Measurements from ENCODE around the gene SMAD5.

Gene SMAD5

DNA sequence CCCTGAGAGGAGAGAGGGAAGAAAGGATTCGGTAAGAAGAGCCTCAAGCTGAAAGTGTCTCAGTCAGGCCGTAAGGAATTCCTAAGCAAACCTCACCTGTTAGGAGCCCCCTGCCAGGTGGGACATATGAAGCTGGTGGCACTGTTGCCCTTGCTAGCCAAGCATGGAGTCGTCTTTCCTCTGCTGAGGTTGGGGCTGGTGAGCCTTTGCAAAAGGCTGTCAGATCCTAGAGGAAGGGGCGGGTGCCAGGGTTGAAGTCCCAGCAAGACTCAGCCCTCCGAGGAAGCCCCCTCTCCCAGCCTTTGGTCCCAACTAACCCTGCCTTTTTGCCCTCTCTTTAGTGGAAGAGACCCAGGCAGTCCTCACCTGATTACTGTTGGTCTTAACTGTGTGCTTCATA, 65.8 kb downstream of the SMAD5 start:
- DNase-seq, result no peak

DNA sequence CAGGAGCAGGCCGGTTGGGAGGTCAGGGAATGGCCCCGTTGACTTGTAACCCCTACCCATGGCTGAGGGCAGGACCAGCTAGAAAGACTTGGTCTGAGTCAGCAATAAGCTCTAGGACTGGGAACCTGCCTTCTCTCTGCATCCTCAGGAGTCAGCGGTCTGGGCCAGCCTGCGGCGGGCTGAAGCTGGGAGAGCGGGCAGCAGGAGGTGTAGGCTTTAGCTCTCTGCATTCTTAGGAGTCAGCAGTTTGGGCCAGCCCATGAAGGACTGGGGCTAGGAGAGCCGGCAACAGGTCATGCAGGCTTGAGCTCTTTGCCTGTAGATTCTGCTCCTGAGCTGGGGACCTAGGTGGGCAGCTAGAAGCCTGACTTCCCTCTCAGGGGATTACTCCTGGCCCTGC, 66.8 kb downstream of the SMAD5 start:
- no peak for DNase-seq

DNA sequence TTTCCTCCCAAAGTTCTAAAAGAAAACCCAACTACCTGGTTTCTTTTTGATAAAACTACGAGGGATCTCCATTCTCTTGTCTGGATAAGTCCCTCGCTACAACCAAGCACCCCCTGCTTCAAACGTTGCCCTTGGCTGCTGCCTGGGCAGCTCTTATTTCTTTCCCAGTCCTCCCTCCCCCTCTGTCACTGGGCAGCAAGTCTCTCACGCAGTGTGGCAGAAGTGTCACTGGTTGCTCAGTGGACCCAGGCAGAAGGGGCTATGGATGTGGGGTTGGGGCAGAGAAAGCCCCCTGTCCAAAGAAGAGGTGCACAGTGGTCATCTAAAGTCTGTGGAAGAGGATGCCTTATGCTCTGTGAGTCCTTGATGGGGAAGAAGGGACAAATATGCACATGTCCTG, 67.5 kb downstream of the SMAD5 start:
- no peak for DNase-seq

DNA sequence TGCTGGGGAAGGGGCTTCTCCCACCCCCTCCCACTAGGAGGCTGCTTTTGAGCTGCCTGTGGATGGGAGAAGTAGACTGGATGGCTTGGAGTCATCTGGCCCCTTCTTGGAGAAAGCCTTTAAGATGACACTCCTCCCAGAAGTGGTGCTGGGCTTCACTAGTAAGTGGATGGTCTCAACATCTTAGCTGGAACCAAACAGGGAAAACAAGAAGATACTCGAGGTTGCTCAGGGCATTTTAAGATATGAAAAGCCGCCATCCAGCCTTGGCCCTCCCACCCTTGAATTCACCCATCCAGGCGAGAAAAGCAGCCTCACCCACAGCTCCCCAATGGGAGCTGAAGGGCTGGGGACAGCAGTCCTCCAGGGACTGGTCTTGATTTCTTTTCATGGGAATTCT, 68.1 kb downstream of the SMAD5 start:
- DNase-seq, result no peak

DNA sequence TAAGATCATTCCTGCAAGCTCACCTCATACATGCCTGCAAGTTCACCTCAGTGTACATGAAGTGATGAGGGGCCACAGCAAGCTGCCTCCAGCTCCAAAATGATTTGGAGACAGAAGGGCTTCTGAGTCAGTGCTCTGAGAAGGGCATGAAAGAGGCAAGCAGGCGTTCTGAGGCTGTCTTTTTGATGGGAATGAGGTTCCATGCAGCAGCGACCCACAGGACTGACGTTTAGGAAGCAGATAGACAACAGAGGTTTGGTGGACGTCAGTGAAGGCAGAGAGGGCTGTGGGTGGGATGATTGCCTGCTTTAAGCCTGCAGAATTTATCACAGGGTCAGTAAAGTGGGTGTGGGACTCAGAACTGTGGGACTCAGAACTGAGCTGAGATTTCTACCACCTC, 69.2 kb downstream of the SMAD5 start:
- DNase-seq, result no peak

DNA sequence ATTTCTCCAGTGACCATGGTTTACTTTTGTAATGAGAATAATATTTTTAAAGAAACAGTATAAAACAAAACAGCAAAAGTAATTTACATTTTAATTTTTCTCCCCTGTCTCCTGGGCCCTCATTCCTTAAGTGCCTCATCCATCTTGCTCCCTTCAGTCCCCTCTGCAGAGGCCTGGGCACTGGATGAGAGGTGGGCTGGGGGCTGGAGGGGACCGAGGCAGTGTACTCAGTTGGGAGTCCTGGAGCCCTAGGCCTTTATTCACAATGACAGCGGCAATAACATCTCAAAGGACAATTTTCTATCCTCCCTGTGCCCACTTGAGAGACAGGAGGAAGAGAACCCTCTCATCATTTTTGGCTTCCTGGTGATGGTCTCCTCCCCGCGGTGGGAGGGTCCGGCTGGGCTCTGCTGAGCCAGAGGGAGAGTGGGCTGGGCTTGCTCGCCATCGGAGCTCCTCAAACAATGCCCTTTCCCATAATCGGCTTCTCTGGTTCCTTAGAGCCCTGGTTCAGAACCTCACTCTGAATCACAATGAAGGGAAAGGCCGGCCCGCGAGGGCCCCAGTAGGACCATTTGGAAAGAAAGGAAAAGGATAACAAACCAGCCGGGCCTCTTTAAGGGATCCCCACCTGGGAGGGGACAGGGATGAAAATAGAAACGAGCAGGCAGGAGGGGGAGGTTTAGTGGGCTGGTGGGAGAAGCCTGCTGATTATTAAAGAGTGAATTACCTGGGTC, 70.0 kb downstream of the SMAD5 start:
- DNase-seq, result no peak

DNA sequence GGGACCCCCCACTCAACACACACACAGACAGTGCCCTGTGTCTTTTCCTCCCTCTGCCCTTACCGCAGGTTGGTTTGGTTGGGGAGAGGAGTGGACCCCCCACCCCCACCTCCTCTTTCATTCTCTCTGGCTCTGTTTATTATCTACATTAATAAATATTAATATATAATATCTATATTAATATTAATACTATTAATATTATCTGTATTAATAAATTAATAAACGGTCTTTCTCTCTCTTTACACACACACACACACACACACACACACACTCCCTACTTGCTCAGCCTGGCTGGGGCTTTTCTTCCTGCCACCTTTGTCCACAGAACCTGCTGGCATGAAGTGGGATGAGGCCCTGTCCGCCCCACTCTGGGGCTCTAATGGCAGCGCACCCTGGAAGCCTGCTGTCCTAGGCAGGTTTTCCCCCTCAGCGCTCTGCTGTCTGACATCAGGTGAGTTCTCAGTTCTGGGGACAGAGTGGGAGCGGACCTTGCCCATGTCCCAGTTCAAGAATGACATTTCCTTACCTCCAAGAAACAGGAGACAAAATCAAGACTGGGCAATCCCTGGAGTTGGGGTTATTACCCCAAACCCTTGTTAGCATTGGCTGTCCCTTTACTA, 70.8 kb downstream of the SMAD5 start:
- no peak for DNase-seq

DNA sequence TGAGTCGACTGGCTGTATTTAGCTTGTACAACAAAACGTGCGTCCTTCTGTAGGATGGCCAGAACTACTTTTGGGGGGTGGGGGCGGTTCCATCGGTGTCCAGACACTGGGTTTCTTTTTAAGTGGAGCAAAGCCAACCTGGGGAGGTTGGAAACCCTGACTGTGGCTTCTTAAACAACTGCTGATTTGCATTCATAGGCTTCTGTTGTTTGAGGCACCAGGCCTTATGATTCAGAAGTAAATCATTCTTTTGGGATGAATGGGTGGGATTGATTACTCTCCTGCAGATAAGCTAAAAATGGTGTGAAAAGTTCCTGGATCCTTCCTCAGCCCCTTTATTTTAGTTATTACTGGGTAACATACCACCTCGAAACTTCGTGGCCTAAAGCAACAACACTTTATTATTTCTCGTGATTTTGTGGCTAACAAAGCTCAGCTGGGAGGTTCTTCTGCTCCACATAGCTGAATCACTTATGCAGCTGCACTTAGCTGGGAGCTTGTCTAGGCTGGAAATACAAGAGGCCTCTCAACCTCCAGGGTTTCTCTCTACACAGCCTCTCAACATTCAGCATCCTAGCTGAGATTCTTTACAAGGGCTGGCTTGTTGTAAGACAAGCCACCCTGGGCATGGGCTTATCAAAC, 72.5 kb downstream of the SMAD5 start:
- DNase-seq, result no peak

DNA sequence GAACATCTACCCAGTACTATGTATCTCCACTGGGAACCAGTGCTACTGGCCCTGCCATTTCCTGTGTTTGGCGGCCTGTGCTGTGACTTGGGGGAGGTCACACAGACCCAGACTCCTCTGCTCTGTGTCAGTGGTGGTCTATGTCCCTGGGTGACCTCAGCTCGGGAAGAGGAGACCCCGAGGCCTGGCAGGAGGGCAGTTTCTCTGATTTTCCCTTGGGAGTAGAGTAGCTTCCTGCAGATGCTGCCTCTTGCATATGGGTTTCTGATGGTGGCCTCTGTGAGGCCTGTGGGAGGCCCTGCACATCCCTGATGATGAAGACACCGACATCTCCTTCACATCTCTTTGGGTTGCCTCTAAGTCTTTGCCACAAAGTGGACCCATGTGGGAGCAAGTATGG, 73.3 kb downstream of the SMAD5 start:
- no peak for DNase-seq

DNA sequence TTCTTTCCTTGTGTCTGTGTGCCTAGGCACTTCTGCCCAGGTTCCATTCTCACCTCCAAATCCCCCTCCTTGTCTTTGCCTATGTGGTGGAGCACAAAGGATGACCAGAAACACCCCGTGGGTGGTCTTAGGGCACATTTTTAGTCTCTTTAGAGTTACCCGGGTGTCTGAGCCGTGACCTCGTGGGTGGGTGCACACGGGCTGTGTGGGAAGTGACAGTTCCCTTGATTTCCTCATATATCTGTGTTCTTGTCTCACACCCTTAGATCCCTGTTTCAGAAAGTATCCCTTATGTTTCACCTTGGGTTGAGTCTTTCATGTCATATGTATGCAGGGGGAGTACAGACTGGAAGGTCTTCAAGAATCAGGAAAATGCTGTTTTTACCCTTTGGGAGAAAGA, 73.7 kb downstream of the SMAD5 start:
- DNase-seq, result no peak

DNA sequence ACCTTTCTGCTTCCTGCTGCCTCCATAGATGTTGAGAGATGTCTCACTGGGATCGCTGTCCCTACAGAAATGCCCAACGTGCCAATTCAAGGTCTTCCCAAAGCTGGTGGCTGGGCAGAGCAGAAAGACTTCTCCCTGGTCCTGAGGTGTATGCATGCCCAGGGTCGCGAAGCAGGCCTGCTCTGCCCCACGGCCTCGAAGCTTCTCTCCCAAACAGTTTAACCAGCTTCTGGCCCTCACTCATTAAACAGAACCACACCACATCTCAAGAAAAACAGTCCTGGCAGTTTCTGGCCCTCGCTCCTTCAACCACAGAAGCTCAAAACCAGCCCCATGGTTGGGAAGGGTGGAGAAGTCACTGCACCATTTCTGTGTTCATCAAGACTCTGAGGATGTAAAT, 75.0 kb downstream of the SMAD5 start:
- DNase-seq, result no peak

DNA sequence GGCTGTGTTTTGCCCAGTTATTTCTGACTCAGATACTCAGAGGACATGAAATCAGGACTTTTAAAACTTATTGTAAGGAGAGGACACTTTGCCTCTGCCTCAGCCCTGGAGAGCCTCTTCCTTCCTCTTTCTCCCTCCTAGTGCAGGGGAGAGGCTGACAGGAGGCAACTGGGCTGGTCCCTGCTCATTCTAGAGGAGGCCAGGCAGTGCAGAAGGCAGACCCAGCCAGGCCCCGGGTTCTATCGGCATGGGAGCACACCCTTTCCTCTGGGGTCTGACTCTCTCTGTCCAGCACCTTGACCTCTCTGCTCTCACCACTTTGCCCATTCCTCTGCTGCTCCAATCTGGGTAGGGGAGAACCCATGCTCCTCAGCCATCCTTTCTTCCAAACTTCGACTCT, 76.3 kb downstream of the SMAD5 start:
- DNase-seq, result no peak

DNA sequence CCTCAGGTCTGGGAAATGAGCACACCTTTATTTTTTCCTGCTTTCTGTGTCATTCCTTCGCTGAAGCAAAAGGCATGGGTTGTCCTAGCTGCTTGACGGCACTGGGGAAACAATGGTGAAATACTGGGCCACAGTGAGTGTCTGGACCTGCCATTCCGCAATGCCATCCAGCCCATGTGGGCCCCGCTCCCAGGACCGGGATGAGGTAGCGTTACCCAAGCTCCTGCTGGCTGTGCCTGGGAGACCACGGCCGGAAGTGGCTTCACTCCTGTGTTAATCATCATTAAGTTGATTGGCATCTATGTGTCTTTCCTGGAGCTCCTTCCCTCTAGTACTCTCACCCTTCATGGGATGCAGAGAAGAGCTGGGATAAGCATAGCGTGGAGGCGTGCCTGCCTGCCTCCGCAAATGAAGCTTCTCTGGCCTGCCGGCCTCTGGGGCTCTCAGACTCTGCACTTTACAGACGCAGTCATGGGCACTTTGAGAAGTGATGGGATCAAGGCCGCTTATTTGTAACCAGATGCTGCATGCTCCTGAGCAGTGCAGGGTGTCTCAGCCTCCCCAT, 76.8 kb downstream of the SMAD5 start:
- no peak for DNase-seq

DNA sequence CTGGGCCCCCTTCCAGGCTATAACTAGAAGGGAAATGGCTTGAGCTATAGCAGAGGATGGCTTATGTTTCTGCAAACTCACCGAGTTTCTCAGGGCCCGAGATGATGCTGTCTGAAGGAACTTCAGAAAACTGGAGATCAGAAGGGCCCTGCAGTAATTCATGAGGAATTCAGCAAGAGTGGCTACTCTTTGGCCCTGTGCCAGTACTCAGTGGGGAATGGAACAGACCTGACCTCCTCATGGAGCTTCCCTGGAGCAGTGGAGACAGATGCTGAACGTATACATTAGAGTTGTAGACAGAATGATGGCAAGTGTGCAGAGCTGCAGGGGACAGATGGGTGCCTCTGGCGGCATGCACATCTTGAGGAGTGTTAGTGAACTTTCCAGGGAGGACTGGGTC, 77.6 kb downstream of the SMAD5 start:
- DNase-seq, result no peak

DNA sequence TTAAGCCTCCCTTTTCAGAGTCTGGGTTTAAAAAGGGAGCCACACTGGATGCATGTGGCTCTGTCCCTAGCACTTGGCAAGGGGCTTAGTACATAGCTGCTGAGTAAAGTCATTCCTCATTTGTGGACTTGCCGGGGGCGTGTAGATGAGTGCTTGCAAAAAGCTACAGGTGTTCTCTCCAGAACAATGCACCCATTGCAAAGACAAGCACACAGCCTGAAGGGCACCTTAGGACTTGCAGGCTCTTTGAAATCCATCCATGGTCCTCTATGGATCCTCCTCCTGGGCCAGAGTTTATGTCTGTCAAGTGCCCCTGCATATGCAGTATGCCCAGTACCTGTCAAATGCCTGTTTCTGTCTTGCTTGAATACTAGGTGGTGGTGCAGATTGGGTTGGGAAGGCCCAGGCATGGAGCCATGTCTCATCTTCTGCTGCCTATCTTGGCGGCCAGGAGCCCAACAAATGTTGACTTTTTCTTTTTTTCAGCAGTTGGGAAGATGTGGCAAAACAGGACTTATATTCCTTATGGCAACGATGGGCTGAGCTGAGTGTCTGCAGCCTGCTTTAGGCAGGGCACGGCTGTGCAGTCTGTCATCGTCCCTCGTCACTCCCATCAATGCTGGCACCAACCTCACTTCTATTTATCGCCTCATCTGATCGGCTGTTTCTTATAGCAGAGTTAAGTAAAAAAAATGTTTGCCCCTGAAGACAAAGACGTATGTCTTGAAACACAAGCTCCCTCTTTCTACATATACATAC, 78.8 kb downstream of the SMAD5 start:
- DNase-seq, result no peak

DNA sequence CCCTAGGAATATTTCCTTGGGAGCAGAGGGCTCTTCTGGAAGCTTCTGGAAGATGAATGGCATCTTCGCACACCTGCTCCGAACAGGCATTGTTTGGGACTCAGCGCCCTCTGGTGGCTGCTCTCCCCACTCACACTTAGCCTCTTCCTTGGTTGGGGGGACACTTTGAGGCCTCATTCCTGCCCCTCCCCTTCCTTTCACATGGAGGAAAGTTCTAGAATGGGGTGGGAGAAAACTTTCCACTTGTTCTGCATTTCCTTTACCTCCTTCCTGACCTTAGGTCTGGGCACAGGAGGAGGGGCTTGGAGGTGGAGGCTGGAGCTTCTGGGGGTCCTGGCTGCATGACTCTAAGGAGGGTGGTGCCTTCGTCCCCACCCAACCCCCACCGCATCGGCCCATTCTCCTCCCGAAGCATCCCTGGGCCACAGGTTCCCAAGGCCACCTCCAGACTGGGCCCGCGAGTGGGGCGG, 79.6 kb downstream of the SMAD5 start:
- peak; percentile 56 for DNase-seq

DNA sequence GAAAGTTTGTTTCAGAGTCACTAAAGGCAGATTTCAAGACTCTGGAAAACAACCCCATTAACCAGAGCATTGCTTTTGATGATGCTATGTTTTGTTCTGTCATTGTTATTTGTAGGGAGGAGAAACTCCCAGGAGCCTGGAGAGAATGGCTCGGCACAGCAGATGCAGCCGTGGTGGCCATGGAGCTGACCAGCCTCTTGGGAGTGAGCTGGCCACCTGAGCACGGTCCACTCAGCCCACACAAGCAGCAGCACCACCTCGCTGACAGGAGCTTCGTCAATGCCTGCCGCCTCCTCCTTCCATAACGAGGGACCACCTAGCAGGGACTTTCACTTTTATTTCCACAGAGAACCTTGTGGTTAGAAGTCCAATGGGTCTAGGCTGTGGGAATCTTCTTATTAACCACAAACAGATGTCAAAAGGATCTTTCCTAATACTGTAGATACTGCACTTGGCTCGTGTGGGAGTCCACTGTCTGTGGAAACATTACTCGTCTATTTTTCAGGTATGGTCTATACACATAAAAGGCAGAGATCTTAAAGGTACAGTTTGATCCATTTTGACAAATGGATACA, 81.4 kb downstream of the SMAD5 start:
- DNase-seq, result no peak

DNA sequence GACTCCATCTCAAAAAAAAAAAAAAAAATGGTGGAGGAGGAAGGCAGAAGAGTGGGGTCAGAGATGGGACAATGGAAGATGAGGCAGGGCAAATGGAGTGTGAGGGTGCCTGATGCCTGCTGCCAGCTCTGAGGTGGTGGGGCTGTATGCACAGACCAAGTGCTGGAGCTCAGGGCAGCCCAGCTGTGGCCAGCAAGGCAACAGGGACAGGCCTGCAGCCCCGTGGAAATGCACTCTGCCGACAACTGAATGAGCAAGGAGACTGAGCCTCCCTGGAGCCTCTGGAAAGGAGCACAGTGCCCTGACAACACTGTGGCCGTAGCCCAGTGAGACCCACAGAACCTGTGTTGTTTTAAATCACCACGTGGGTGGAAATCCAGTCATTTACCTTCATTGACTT, 83.2 kb downstream of the SMAD5 start:
- DNase-seq, result no peak

DNA sequence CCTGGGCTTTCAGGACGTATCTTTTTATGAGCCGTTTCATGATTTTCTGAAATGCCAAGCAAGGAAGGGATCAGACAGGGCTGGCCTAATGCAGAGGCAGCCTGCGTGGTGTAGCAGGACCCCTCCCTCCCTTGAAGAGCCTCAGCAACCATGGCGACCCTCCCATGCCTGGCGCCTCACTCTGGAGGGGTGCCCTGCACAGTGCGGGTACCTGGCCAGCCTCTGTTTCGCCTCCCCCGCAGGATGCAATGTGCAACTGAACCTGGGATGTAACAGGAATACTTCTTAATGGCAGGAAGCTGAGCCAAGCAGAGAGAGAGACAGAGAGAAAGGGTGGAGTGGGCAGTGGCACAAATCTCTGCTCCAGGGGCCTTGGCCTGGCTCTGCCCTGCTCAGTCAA, 83.6 kb downstream of the SMAD5 start:
- DNase-seq, result no peak

DNA sequence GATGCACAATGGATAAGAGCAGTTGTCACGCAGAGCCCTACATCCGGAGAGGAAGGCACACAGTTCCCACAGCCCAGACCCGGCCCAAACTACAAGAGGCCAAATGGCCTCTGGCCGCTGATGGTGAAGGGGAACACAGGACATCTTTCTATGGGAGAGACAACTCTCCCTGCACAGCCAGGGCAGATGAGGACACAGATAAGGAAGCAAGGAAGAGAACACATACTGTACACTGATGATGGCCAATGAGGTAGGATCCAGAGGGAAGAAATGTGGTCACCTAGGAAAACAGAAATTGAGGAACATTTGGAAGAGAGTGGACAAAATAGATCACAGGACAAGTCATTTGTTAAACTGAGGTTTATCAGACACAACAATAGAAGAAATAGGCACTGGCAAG, 88.7 kb downstream of the SMAD5 start:
- no peak for DNase-seq

DNA sequence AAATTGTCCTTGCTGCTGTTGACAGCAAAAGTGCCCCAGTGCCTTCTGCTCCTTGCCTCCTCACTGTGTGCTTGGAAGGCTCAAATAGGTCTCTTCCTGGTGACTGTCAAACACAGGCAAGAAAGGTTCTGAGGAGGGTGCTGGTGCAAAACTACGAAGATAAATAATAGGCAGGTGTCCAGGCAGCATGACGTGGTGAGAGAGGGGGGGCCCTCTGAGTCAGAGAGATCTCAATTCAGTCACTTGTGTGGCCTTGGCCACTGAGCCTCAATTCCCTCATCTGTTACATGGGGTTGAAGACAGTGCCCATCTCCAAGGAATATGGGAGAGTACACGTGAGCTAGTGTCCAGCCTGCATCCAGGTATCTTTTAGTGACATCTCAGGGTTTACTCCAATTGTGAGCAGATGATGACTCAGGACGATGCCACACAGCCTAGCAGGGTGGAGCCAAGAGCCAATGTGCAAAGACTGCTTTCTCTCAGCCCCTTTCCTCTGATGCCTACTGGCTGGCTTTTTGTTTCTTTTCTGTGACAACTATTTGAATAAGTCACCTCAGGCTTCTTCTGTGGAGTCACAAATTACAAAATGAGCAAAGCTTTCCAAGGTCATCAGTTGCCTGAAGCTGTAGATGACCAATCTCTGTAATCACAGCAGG, 90.1 kb downstream of the SMAD5 start:
- DNase-seq, result no peak

DNA sequence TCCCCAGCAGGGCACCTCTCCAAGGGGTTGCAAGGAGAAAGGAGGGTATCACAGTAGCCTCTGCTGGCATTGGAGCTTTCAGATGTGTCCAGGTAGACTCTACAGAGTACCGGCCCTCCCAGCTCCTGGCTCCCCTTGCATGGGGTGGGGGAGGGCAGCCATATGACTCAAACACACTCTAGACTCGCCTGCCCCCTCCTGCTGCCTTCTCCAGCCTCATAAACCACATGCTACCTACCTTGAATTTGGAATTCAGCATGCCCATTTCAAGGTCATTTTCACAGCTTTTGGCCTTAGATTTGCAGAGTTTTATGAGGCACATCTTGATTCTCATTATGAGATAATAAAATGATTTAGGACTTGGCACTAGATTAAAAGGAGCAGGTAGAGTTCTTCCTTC, 93.2 kb downstream of the SMAD5 start:
- DNase-seq, result no peak

Data from suppressor macrophage treated with lipopolysaccharide for 4 hours (primary cell).